Measurements from ENCODE around the gene LAD1. TPM values are rescaled to one million over a fixed set of nuclear protein-coding genes. Genes with fewer than 3 reads are reported as not detected.
A peak's percentile ranks its signal among the peaks of the same experiment; 100 is the strongest.

Gene LAD1
- total RNA-seq, 1 donor from 2014 or later = 38.0 TPM

- Mint-ChIP-seq H3K9me3 (ENCODE audit: low read depth) (no peaks in the 10 kb centered on the region), H3K27ac (no peak overlapping the region), H3K27me3 (peaks cover 15% of the 10 kb centered on the region), H3K36me3 (ENCODE audit: insufficient read depth) (peaks cover 5% of the 10 kb centered on the region), H3K4me1 (ENCODE audit: low read depth) (peaks cover 12% of the 10 kb centered on the region), H3K4me3 (ENCODE audit: low read depth) (no peak overlapping the region)
- TF ChIP-seq CTCF (IDR thresholded peaks at IDR 0.05; ENCODE audit: unreplicated experiment) = no peak
- DNase-seq (ENCODE audit: low spot score, unreplicated experiment) = no peak
These were observed 20.3 kb downstream of the LAD1 start for GRCh38 chr1:201378804-201379203.

GRCh38 chr1:201377611-201378092, 21.5 kb downstream of the LAD1 start, which contains the start of gene TNNT2:
TNNT2 (minus strand) TSS chr1:201377680; CDS start chr1:201373254, 4,426 bp downstream.
- H3K4me1 Mint-ChIP-seq (ENCODE audit: low read depth) = peaks cover 12% of the 10 kb centered on the region
- H3K27ac Mint-ChIP-seq = peak within 1 kb of the TSS; percentile 73
- no peak within 1 kb of the TSS for H3K4me3 Mint-ChIP-seq (ENCODE audit: low read depth)
- H3K9me3 Mint-ChIP-seq (ENCODE audit: low read depth) = no peaks in the 10 kb centered on the region
- no peak for DNase-seq (ENCODE audit: low spot score, unreplicated experiment)
- peaks cover 25% of the 10 kb centered on the region for H3K27me3 Mint-ChIP-seq
- no peak for TF ChIP-seq CTCF (IDR thresholded peaks at IDR 0.05; ENCODE audit: unreplicated experiment)
- H3K36me3 Mint-ChIP-seq (ENCODE audit: insufficient read depth) = peaks cover 5% of the 10 kb centered on the region

- no peaks in the 10 kb centered on the region for H3K9me3 Mint-ChIP-seq (ENCODE audit: low read depth)
- H3K4me1 Mint-ChIP-seq (ENCODE audit: low read depth) = peaks cover 12% of the 10 kb centered on the region
- H3K27me3 Mint-ChIP-seq = peaks cover 31% of the 10 kb centered on the region
- peak; percentile 49 for DNase-seq (ENCODE audit: low spot score, unreplicated experiment)
- H3K27ac Mint-ChIP-seq = peak overlapping the region; percentile 24
- peak; percentile 73 for TF ChIP-seq CTCF (IDR thresholded peaks at IDR 0.05; ENCODE audit: unreplicated experiment)
- no peak overlapping the region for H3K4me3 Mint-ChIP-seq (ENCODE audit: low read depth)
- H3K36me3 Mint-ChIP-seq (ENCODE audit: insufficient read depth) = peaks cover 5% of the 10 kb centered on the region
These were observed 22.4 kb downstream of the LAD1 start for GRCh38 chr1:201376464-201377374.

- no peak overlapping the region for H3K27ac Mint-ChIP-seq
- H3K36me3 Mint-ChIP-seq (ENCODE audit: insufficient read depth) = peaks cover 1% of the 10 kb centered on the region
- H3K4me3 Mint-ChIP-seq (ENCODE audit: low read depth) = no peak overlapping the region
- peaks cover 10% of the 10 kb centered on the region for H3K4me1 Mint-ChIP-seq (ENCODE audit: low read depth)
- no peak for DNase-seq (ENCODE audit: low spot score, unreplicated experiment)
- no peaks in the 10 kb centered on the region for H3K9me3 Mint-ChIP-seq (ENCODE audit: low read depth)
- H3K27me3 Mint-ChIP-seq = peaks cover 37% of the 10 kb centered on the region
- no peak for TF ChIP-seq CTCF (IDR thresholded peaks at IDR 0.05; ENCODE audit: unreplicated experiment)
These were observed 23.0 kb downstream of the LAD1 start for GRCh38 chr1:201376107-201376463.

GRCh38 chr1:201375169-201375568, 24.0 kb downstream of the LAD1 start:
- Mint-ChIP-seq H3K27me3 (peaks cover 43% of the 10 kb centered on the region), H3K27ac (peak overlapping the region; percentile 52), H3K4me3 (ENCODE audit: low read depth) (no peak overlapping the region), H3K36me3 (ENCODE audit: insufficient read depth) (no peaks in the 10 kb centered on the region), H3K4me1 (ENCODE audit: low read depth) (peaks cover 9% of the 10 kb centered on the region), H3K9me3 (ENCODE audit: low read depth) (no peaks in the 10 kb centered on the region)
- no peak for TF ChIP-seq CTCF (IDR thresholded peaks at IDR 0.05; ENCODE audit: unreplicated experiment)
- DNase-seq (ENCODE audit: low spot score, unreplicated experiment) = no peak

Data from progenitor cell of endocrine pancreas (in vitro differentiated cells).